Gastrocnemius medialis (tissue), 4 donors: Measurements from ENCODE around the gene PLPPR1. TPM values are rescaled to one million over a fixed set of nuclear protein-coding genes. Genes with fewer than 3 reads are reported as not detected.

Experiments used
- ATAC-seq, 2 donors: fragments of 150-250 bp; one replicate each; pipeline ENCODE4 v1.9.1; 2016
- DNase-seq, 2 donors: peaks; one replicate each; pipeline ENCODE4 v3.0.0-alpha.2; 2019
- H3K27ac ChIP-seq, 4 donors: fragments of 200-600 bp; sonication (generic); 1 replicate in 1 of 4; 2 replicates in 3 of 4; pipeline ENCODE4 v1.5.1; 2016 to 2018; ENCODE audit warnings: mild to moderate bottlenecking in 2 of 4, moderate library complexity in 1 of 4
- H3K27me3 ChIP-seq, 3 donors: fragments of 200-600 bp; sonication (generic) in 2 of 3; 1 replicate in 1 of 3; 2 replicates in 2 of 3; pipeline versions ENCODE4 v1.5.1 to v1.6.0; 2016 to 2019; ENCODE audit warnings: mild to moderate bottlenecking in 1 of 3, moderate library complexity in 1 of 3
- H3K36me3 ChIP-seq, 2 donors: fragments of 200-600 bp; sonication (generic) in 1 of 2; one replicate each; pipeline ENCODE4 v1.5.1; 2017 to 2018
- H3K4me1 ChIP-seq, 2 donors: fragments of 200-600 bp; sonication (generic) in 1 of 2; one replicate each; pipeline ENCODE4 v1.5.1; 2016 to 2017; ENCODE audit warnings: mild to moderate bottlenecking in 2 of 2
- H3K4me3 ChIP-seq, 4 donors: fragments of 200-600 bp; sonication (generic) in 3 of 4; 1 replicate in 1 of 4; 2 replicates in 3 of 4; pipeline ENCODE4 v1.5.1; 2016 to 2019; ENCODE audit warnings: mild to moderate bottlenecking in 2 of 4
- H3K9me3 ChIP-seq, 3 donors: fragments of 200-600 bp; sonication (generic) in 2 of 3; 1 replicate in 1 of 3; 2 replicates in 2 of 3; pipeline ENCODE4 v1.5.1; 2016 to 2019
- CTCF ChIP-seq, 5 experiments: fragments of 450-650 bp in 3 of 5; fragments of 200-600 bp in 2 of 5; sonication (generic) in 2 of 5; IDR thresholded peaks in 4 of 5; conservative IDR thresholded peaks in 1 of 5; 1 replicate in 4 of 5; 2 replicates in 1 of 5; pipeline ENCODE4 v1.5.1; 2016 to 2019; ENCODE audit warnings: antibody characterized with exemption in 5 of 5, mild to moderate bottlenecking in 3 of 5, moderate library complexity in 3 of 5
- POLR2A ChIP-seq, 2 donors: fragments of 450-650 bp; IDR thresholded peaks; one replicate each; pipeline ENCODE4 v1.6.1; 2017; ENCODE audit warnings: antibody characterized with exemption in 2 of 2, mild to moderate bottlenecking in 2 of 2, moderate library complexity in 2 of 2
- in situ Hi-C, 4 donors: fragments of 200-750 bp; cut with MboI; loops; one replicate each; pipeline versions ENCODE4 v1.15.0 to v1.8.0; 2017; ENCODE audit warnings: low sequenced_read_pairs in 4 of 4
- intact Hi-C: fragments of 100-400 bp; cut with DNase I; formaldehyde crosslinking; loops from one replicate; pipeline ENCODE4 v1.15.1; 2023; ENCODE audit warnings: low total_unique reads
- total RNA-seq, 4 donors: library from RNA; depleted of rRNA; stranded (reverse); fragments of >200 nt; gene quantifications; one replicate each; pipeline versions ENCODE4 v1.1.0 to v1.2.3, GENCODE V29; 2016

The PLPPR1 gene
- total RNA-seq, 4 donors from 2014 or later, result not detected

GRCh38 chr9:101369884-101370531 is 341.5 kb downstream of the PLPPR1 start:
- intact Hi-C loops, result no loop called here
- H3K4me1 ChIP-seq, result peaks cover 0 to 5% of the 10 kb centered on the region in 2 donors
- TF ChIP-seq CTCF (IDR thresholded peaks at IDR 0.05 in 4 of 5, conservative IDR thresholded peaks at IDR 0.05 in 1 of 5) (no peak), POLR2A (IDR thresholded peaks at IDR 0.05) (no peak)
- no peak for ATAC-seq
- H3K36me3 ChIP-seq, result no peaks in the 10 kb centered on the region
- in situ Hi-C loops, result no loop called here
- H3K27ac ChIP-seq, result no peak overlapping the region
- H3K27me3 ChIP-seq, result no peaks in the 10 kb centered on the region
- no peaks in the 10 kb centered on the region for H3K9me3 ChIP-seq
- no peak for DNase-seq
- no peak overlapping the region for H3K4me3 ChIP-seq

- in situ Hi-C loops, result no loop called here
- H3K9me3 ChIP-seq, result no peaks in the 10 kb centered on the region
- no peak for DNase-seq
- peaks cover 0 to 5% of the 10 kb centered on the region in 2 donors for H3K4me1 ChIP-seq
- ATAC-seq, result no peak
- H3K4me3 ChIP-seq, result no peak overlapping the region
- H3K36me3 ChIP-seq, result no peaks in the 10 kb centered on the region
- intact Hi-C loops, result no loop called here
- H3K27me3 ChIP-seq, result no peaks in the 10 kb centered on the region
- TF ChIP-seq CTCF (IDR thresholded peaks at IDR 0.05 in 4 of 5, conservative IDR thresholded peaks at IDR 0.05 in 1 of 5), result no peak
- TF ChIP-seq POLR2A (IDR thresholded peaks at IDR 0.05), result no peak
- no peak overlapping the region for H3K27ac ChIP-seq
These were observed 343.3 kb downstream of the PLPPR1 start for GRCh38 chr9:101371813-101372212.

- H3K36me3 ChIP-seq, result no peaks in the 10 kb centered on the region
- ATAC-seq (no peak), DNase-seq (no peak)
- H3K9me3 ChIP-seq, result no peaks in the 10 kb centered on the region
- H3K27ac ChIP-seq, result no peak overlapping the region
- H3K27me3 ChIP-seq, result no peaks in the 10 kb centered on the region
- TF ChIP-seq CTCF (IDR thresholded peaks at IDR 0.05 in 4 of 5, conservative IDR thresholded peaks at IDR 0.05 in 1 of 5), result no peak
- TF ChIP-seq POLR2A (IDR thresholded peaks at IDR 0.05), result no peak
- in situ Hi-C loops (no loop called here), intact Hi-C loops (no loop called here)
- H3K4me3 ChIP-seq, result no peak overlapping the region
- H3K4me1 ChIP-seq, result peaks cover 0 to 5% of the 10 kb centered on the region in 2 donors
These were observed 344.0 kb downstream of the PLPPR1 start for GRCh38 chr9:101372327-101373118.
